H1 (cell line): Measurements from ENCODE around the gene CEP104. TPM values are rescaled to one million over a fixed set of nuclear protein-coding genes. Genes with fewer than 3 reads are reported as not detected.
A peak's percentile ranks its signal among the peaks of the same experiment; 100 is the strongest.

Source experiments
- CTCF ChIA-PET: fragments of 300-600 bp; sonication (Branson Sonifier 250); formaldehyde crosslinking; loops from one replicate; lab custom pipeline; 2021; ENCODE audit not compliant: partially characterized antibody; lab: Charles Lee
- POLR2A ChIA-PET: fragments of 300-600 bp; sonication (Branson Sonifier 250); formaldehyde crosslinking; loops from one replicate; lab custom pipeline; 2021; ENCODE audit warnings: inconsistent platforms; ENCODE audit not compliant: partially characterized antibody; lab: Charles Lee
- DNase-seq, 2 experiments: peaks; one replicate each; pipeline versions ENCODE4 v3.0.0 to v3.0.0-alpha.2; 2010 to 2022; ENCODE audit warnings: low spot score in 2 of 2, low read depth in 1 of 2, mixed read lengths in 1 of 2
- FAIRE-seq: peaks from 2 replicates; lab custom pipeline; 2011; peaks lifted over from hg19 to GRCh38; lab: Jason Lieb, UNC
- H2AFZ ChIP-seq: 2 replicates; pipeline ENCODE4 v1.8.1; 2012; ENCODE audit warnings: low read length, inconsistent platforms
- H2AK5ac ChIP-seq: 2 replicates; pipeline ENCODE4 v1.6.1; 2013; ENCODE audit warnings: low read depth, low read length
- H2BK120ac ChIP-seq: replicated peaks from 2 replicates; pipeline ENCODE3; 2013; ENCODE audit warnings: low read depth, low read length, inconsistent platforms
- H2BK12ac ChIP-seq: 2 replicates; pipeline ENCODE4 v1.6.1; 2013; ENCODE audit warnings: low read depth, low read length
- H2BK15ac ChIP-seq: 2 replicates; pipeline ENCODE4 v1.6.1; 2013; ENCODE audit warnings: low read length
- H2BK20ac ChIP-seq: 2 replicates; pipeline ENCODE4 v1.6.1; 2013; ENCODE audit warnings: low read length
- H2BK5ac ChIP-seq: 2 replicates; pipeline ENCODE4 v1.6.1; 2013; ENCODE audit warnings: low read depth, low read length
- H3K14ac ChIP-seq: 2 replicates; pipeline ENCODE4 v1.6.1; 2013; ENCODE audit warnings: inconsistent platforms; ENCODE audit not compliant: insufficient read length
- H3K18ac ChIP-seq: 2 replicates; pipeline ENCODE4 v1.6.1; 2013; ENCODE audit warnings: low read length; ENCODE audit errors: extremely low read depth
- H3K23ac ChIP-seq: 2 replicates; pipeline ENCODE4 v1.6.1; 2013; ENCODE audit warnings: inconsistent platforms; ENCODE audit not compliant: insufficient read length
- H3K23me2 ChIP-seq: 2 replicates; pipeline ENCODE4 v1.6.1; 2013; ENCODE audit warnings: low read depth, low read length
- H3K27ac ChIP-seq: 2 replicates; pipeline ENCODE4 v1.6.1; 2011; ENCODE audit warnings: low read depth, low read length, inconsistent platforms
- H3K27me3 ChIP-seq, 4 experiments: replicated peaks in 1 of 4; 1 replicate in 1 of 4; 2 replicates in 3 of 4; pipeline versions ENCODE4 v1.6.1 to v1.8.1; 2011 to 2013; ENCODE audit warnings: low read length in 3 of 4, mild to moderate bottlenecking in 3 of 4, inconsistent platforms in 2 of 4, mixed read lengths in 2 of 4, moderate library complexity in 1 of 4; ENCODE audit not compliant: control insufficient read depth in 3 of 4, insufficient read depth in 3 of 4; ENCODE audit errors: extremely low read depth in 1 of 4
- H3K36me3 ChIP-seq, 4 experiments: 2 replicates each; pipeline versions ENCODE4 v1.6.1 to v1.8.1; 2011 to 2013; ENCODE audit warnings: mild to moderate bottlenecking in 4 of 4, low read length in 3 of 4, moderate library complexity in 2 of 4, control low read depth in 1 of 4, inconsistent platforms in 1 of 4; ENCODE audit not compliant: insufficient read depth in 4 of 4, control insufficient read depth in 2 of 4
- H3K4ac ChIP-seq: replicated peaks from 2 replicates; pipeline ENCODE3; 2013; ENCODE audit warnings: low read length, low read depth, mixed read lengths, inconsistent platforms; ENCODE audit not compliant: insufficient read length
- H3K4me1 ChIP-seq, 4 experiments: replicated peaks in 1 of 4; 1 replicate in 1 of 4; 2 replicates in 3 of 4; pipeline versions ENCODE4 v1.6.1 to v1.8.1; 2011 to 2013; ENCODE audit warnings: low read length in 3 of 4, inconsistent platforms in 2 of 4, mixed read lengths in 1 of 4; ENCODE audit not compliant: insufficient read depth in 4 of 4, control insufficient read depth in 3 of 4
- H3K4me2 ChIP-seq, 2 experiments: 2 replicates each; pipeline versions ENCODE4 v1.6.1 to v1.8.1; 2011 to 2013; ENCODE audit warnings: low read depth in 2 of 2, low read length in 2 of 2, control low read depth in 1 of 2, inconsistent platforms in 1 of 2, mild to moderate bottlenecking in 1 of 2; ENCODE audit not compliant: insufficient read depth in 1 of 2
- H3K4me3 ChIP-seq, 4 experiments: fragments of 200-600, 300-600 bp in 1 of 4; sonication (generic), shearing (Covaris generic), sonication (Bioruptor Twin) in 1 of 4; 2 replicates each; pipeline versions ENCODE4 v1.5.1 to v1.8.1; 2011 to 2016; ENCODE audit warnings: low read length in 4 of 4, low read depth in 3 of 4, control low read depth in 2 of 4, inconsistent platforms in 2 of 4, mild to moderate bottlenecking in 2 of 4, mixed read lengths in 1 of 4, moderate library complexity in 1 of 4; ENCODE audit not compliant: insufficient read depth in 2 of 4; ENCODE audit errors: extremely low read depth in 1 of 4
- H3K56ac ChIP-seq: replicated peaks from 2 replicates; pipeline ENCODE3; 2013; ENCODE audit warnings: low read depth, mild to moderate bottlenecking, mixed read lengths, low read length, inconsistent platforms; ENCODE audit not compliant: insufficient read length
- H3K79me1 ChIP-seq: 2 replicates; pipeline ENCODE4 v1.6.1; 2013; ENCODE audit warnings: low read depth, low read length, control low read depth
- H3K79me2 ChIP-seq, 2 experiments: 2 replicates each; pipeline versions ENCODE4 v1.6.1 to v1.8.1; 2012 to 2013; ENCODE audit warnings: low read length in 2 of 2, mild to moderate bottlenecking in 2 of 2, inconsistent platforms in 1 of 2; ENCODE audit not compliant: insufficient read depth in 2 of 2, control insufficient read depth in 1 of 2
- H3K9ac ChIP-seq, 4 experiments: replicated peaks in 1 of 4; 1 replicate in 1 of 4; 2 replicates in 3 of 4; pipeline versions ENCODE4 v1.6.1 to v1.8.1; 2011 to 2013; ENCODE audit warnings: low read depth in 3 of 4, low read length in 3 of 4, control low read depth in 2 of 4, mild to moderate bottlenecking in 2 of 4, moderate library complexity in 2 of 4, inconsistent platforms in 1 of 4; ENCODE audit errors: extremely low read depth in 1 of 4
- H3K9me3 ChIP-seq, 2 experiments: 2 replicates each; pipeline versions ENCODE4 v1.6.1 to v1.8.1; 2012 to 2013; ENCODE audit warnings: mild to moderate bottlenecking in 2 of 2, moderate library complexity in 2 of 2, control low read depth in 1 of 2, inconsistent platforms in 1 of 2, low read depth in 1 of 2, low read length in 1 of 2, mixed read lengths in 1 of 2; ENCODE audit not compliant: insufficient read depth in 2 of 2
- H4K20me1 ChIP-seq, 2 experiments: replicated peaks in 1 of 2; 2 replicates each; pipeline versions ENCODE3 to v1.8.1; 2011 to 2013; ENCODE audit warnings: inconsistent platforms in 2 of 2, low read length in 2 of 2, mild to moderate bottlenecking in 1 of 2; ENCODE audit not compliant: insufficient read depth in 2 of 2, control insufficient read depth in 1 of 2
- H4K5ac ChIP-seq: 2 replicates; pipeline ENCODE4 v1.6.1; 2013; ENCODE audit warnings: low read length, low read depth, mixed read lengths, inconsistent platforms; ENCODE audit not compliant: insufficient read length
- H4K8ac ChIP-seq: 2 replicates; pipeline ENCODE4 v1.8.0; 2013; ENCODE audit warnings: mild to moderate bottlenecking, moderate library complexity, low read length, inconsistent platforms; ENCODE audit not compliant: insufficient read depth; ENCODE audit errors: extremely low read depth
- H4K91ac ChIP-seq: replicated peaks from 2 replicates; pipeline ENCODE3; 2013; ENCODE audit warnings: low read length, mixed read lengths, inconsistent platforms; ENCODE audit not compliant: insufficient read length
- RXRA ChIP-seq: IDR thresholded peaks from 2 replicates; pipeline ENCODE4 v1.6.1; 2011; ENCODE audit warnings: low read depth, mild to moderate bottlenecking, low read length, moderate library complexity; ENCODE audit not compliant: insufficient read depth
- WGBS, 2 experiments: shearing (Covaris generic) in 1 of 2; methylation state at CpG; one replicate each; pipeline versions ENCODE4 v1.1.6 to v1.1.7; 2013 to 2015; ENCODE audit warnings: low lambda C conversion rate in 2 of 2, mixed read lengths in 2 of 2, inconsistent platforms in 1 of 2, low coverage in 1 of 2, missing lambda C conversion rate in 1 of 2; ENCODE audit not compliant: insufficient replicate concordance in 2 of 2, insufficient coverage in 1 of 2, insufficient read length in 1 of 2; ENCODE audit errors: extremely low coverage in 1 of 2, missing lambda C conversion rate in 1 of 2; 5-methylcytosine and 5-hydroxymethylcytosine counted together
- polyA plus RNA-seq, 7 experiments: library from polyadenylated mRNA; depleted of rRNA in 3 of 7; stranded (reverse) in 5 of 7; unstranded in 2 of 7; fragments of >200 nt in 5 of 7; fragments of 200-250 nt in 2 of 7; gene quantifications; 1 replicate in 5 of 7; 2 replicates in 1 of 7; 4 replicates in 1 of 7; pipeline versions ENCODE4 v1.2.1 to v1.2.3, GENCODE V29; 2011 to 2013; ENCODE audit warnings: missing spikeins in 2 of 7, mixed read lengths in 2 of 7
- total RNA-seq: library from RNA; stranded (reverse); fragmentation: NEBNext Ultra II Directional; extraction: Animal tissue kit (Norgen Biotek cat#: 25700); gene quantifications from 2 replicates; pipeline ENCODE4 v1.2.1, GENCODE V29; 2021

Gene CEP104
- total and polyA plus RNA-seq, 2 of the 8 experiments (the other 6 are each of a cell fraction or from before 2014, with no cell fraction given) = 8.0 to 43.9 TPM

GRCh38 chr1:3790952-3791351 is 66.1 kb downstream of the CEP104 start:
- H3K9ac ChIP-seq = no peak overlapping the region; a peak in 1 of 7 replicates

More at GRCh38 chr1:3790952-3791351, 66.1 kb downstream of the CEP104 start:
- Histone ChIP-seq H3K27ac (no peak overlapping the region), H3K4me1 (peaks cover 8 to 34% (median 21%) of the 10 kb centered on the region in 4 experiments), H2BK120ac (no peak overlapping the region), H3K79me2 (peaks cover 13 to 72% of the 10 kb centered on the region in 2 experiments), H3K36me3 (peaks cover 4 to 13% (median 11%) of the 10 kb centered on the region in 4 experiments; a peak in 4 of 8 replicates), H4K5ac (no peak overlapping the region), H3K18ac (peak overlapping the region; percentile 60), H4K8ac (no peak overlapping the region), H3K23me2 (peaks cover 11% of the 10 kb centered on the region; the same call in 1 of the 2 replicates), H3K9me3 (no peaks in the 10 kb centered on the region), H3K56ac (no peak overlapping the region), H2AFZ (no peak overlapping the region), H3K14ac (no peak overlapping the region), H2BK5ac (peak overlapping the region; percentile 66), H2BK20ac (0 out of 2 replicates have a peak overlapping the region, but pooled peaks have one; percentile 61), H2BK12ac (peak overlapping the region; percentile 96; the same call in 1 of the 2 replicates), H4K91ac (peak overlapping the region; percentile 68), H3K27me3 (no peaks in the 10 kb centered on the region), H3K4me3 (no peak overlapping the region), H3K79me1 (peaks cover 30% of the 10 kb centered on the region), H3K23ac (no peak overlapping the region), H2AK5ac (peak overlapping the region; percentile 60; the same call in 1 of the 2 replicates), H3K4me2 (no peak overlapping the region), H4K20me1 (peaks cover 9 to 23% of the 10 kb centered on the region in 2 experiments), H3K4ac (peak overlapping the region; percentile 20), H2BK15ac (0 out of 2 replicates have a peak overlapping the region, but pooled peaks have one; percentile 72)
- no peak for TF ChIP-seq RXRA
- no peak for DNase-seq
- WGBS, 2 experiments = 97% methylated on average over 16 of the region's 18 CpGs; no CpG with 5 or more reads in 1 of the 2 experiments
- POLR2A ChIA-PET = interaction anchor here (1.0 to 9.8 kb wide), 3 partner anchors 9 to 21 kb away, joined by 3 to 84 read pairs (median 6); no protein-coding TSS in a partner anchor
- no peak for FAIRE-seq
- CTCF ChIA-PET = interaction anchor here (1.1 to 4.3 kb wide), 6 partner anchors 7 to 45 kb away, joined by 3 to 29 read pairs (median 6); no protein-coding TSS in a partner anchor
